ENCODE results near the gene FOXL2. TPM values are rescaled to one million over a fixed set of nuclear protein-coding genes. Genes with fewer than 3 reads are reported as not detected.

Gene FOXL2
- total and polyA plus RNA-seq, 2 of the 13 experiments (the other 11 are each of a cell fraction or from before 2014, with no cell fraction given) = not detected

DNA sequence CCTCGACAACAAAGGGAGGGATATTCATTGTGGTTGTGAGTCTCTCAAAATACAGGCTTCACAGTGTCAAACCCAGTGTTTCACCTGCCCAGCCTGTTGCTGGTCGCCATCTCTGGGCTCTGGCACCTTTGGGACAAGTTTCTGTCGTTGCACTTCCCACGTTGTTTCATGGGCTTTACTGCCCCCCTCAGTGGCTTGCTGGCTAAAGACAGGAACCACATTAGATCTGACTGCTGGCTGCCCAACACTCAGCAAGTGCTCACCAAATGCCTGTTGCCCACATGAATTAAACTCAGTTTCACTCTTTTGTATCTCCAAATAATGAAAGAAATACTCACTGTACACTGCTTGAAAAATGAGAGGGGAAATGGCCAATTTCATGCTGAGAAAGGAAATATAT, 27.6 kb downstream of the FOXL2 start (continued):
- TF ChIP-seq, protein P1, sequence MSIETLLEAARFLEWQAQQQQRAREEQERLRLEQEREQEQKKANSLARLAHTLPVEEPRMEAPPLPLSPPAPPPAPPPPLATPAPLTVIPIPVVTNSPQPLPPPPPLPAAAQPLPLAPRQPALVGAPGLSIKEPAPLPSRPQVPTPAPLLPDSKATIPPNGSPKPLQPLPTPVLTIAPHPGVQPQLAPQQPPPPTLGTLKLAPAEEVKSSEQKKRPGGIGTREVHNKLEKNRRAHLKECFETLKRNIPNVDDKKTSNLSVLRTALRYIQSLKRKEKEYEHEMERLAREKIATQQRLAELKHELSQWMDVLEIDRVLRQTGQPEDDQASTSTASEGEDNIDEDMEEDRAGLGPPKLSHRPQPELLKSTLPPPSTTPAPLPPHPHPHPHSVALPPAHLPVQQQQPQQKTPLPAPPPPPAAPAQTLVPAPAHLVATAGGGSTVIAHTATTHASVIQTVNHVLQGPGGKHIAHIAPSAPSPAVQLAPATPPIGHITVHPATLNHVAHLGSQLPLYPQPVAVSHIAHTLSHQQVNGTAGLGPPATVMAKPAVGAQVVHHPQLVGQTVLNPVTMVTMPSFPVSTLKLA (IDR thresholded peaks at IDR 0.05) = no peak
- TF ChIP-seq ZNF703 (CRISPR knock-in tag; IDR thresholded peaks at IDR 0.05; ENCODE audit: borderline replicate concordance) (no peak), MTA1 (CRISPR knock-in tag; IDR thresholded peaks at IDR 0.05; ENCODE audit: borderline replicate concordance) (no peak)
- TF ChIP-seq, protein P2, sequence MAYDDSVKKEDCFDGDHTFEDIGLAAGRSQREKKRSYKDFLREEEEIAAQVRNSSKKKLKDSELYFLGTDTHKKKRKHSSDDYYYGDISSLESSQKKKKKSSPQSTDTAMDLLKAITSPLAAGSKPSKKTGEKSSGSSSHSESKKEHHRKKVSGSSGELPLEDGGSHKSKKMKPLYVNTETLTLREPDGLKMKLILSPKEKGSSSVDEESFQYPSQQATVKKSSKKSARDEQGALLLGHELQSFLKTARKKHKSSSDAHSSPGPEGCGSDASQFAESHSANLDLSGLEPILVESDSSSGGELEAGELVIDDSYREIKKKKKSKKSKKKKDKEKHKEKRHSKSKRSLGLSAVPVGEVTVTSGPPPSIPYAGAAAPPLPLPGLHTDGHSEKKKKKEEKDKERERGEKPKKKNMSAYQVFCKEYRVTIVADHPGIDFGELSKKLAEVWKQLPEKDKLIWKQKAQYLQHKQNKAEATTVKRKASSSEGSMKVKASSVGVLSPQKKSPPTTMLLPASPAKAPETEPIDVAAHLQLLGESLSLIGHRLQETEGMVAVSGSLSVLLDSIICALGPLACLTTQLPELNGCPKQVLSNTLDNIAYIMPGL (CRISPR knock-in tag; IDR thresholded peaks at IDR 0.05; ENCODE audit: borderline replicate concordance in 1 of 2, low read depth in 1 of 2) = 0 out of 4 replicates have a peak, but pooled peaks of 1 of the 2 experiments have one; percentile 37
- TF ChIP-seq, protein P3, sequence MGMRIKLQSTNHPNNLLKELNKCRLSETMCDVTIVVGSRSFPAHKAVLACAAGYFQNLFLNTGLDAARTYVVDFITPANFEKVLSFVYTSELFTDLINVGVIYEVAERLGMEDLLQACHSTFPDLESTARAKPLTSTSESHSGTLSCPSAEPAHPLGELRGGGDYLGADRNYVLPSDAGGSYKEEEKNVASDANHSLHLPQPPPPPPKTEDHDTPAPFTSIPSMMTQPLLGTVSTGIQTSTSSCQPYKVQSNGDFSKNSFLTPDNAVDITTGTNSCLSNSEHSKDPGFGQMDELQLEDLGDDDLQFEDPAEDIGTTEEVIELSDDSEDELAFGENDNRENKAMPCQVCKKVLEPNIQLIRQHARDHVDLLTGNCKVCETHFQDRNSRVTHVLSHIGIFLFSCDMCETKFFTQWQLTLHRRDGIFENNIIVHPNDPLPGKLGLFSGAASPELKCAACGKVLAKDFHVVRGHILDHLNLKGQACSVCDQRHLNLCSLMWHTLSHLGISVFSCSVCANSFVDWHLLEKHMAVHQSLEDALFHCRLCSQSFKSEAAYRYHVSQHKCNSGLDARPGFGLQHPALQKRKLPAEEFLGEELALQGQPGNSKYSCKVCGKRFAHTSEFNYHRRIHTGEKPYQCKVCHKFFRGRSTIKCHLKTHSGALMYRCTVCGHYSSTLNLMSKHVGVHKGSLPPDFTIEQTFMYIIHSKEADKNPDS (CRISPR knock-in tag; IDR thresholded peaks at IDR 0.05) = no peak

DNA sequence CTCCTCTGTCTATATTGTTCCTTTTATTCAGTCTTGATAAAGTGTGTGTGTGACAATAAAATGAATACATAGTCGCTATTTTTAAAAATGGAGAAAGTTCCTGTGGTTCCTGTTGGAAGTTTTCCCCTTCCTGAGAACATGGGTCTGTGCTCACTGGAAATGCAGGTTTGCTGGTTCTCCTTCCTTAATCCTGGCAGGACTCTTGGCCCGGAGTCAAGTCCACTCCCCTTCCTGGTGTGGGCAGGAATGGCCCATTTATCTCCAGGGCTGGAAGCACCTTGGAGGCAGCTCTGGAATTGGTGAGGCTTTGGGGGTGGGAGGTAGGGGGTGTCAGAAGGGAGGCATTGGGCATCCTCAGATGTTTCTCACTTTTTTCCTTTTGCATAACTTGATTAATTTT, 30.1 kb downstream of the FOXL2 start:
- Histone ChIP-seq H3K4me1 (ENCODE audit: insufficient read depth, low read length) (peaks cover 23% of the 10 kb centered on the region), H4K20me1 (ENCODE audit: insufficient read depth, low read length) (no peaks in the 10 kb centered on the region), H3K4me3 (replicated peaks in 1 of 3; ENCODE audit: insufficient read depth in 1 of 3, low read depth in 2 of 3, low read length in 3 of 3) (0 out of 6 replicates have a peak overlapping the region, but pooled peaks of 1 of the 3 experiments have one; percentile 83)

More for the DNA sequence above, 30.1 kb downstream of the FOXL2 start:
- DNase-seq (ENCODE audit: low spot score) = no peak
- no peak for ATAC-seq
- Histone ChIP-seq H3K27ac (ENCODE audit: extremely low read length, insufficient read depth, low read length) (no peak overlapping the region), H3K4me2 (ENCODE audit: low read depth, low read length) (peak overlapping the region; percentile 67; the same call in 1 of the 2 replicates), H3K9ac (ENCODE audit: insufficient read depth, low read depth, low read length) (no peak overlapping the region), H3K27me3 (ENCODE audit: control insufficient read depth in 1 of 2, insufficient read depth in 2 of 2, low read length in 2 of 2) (no peaks in the 10 kb centered on the region; a peak in 2 of 5 replicates), H3K36me3 (replicated peaks in 1 of 2; ENCODE audit: control insufficient read depth in 1 of 2, insufficient read depth in 2 of 2, low read length in 2 of 2) (no peaks in the 10 kb centered on the region), H3K79me2 (ENCODE audit: insufficient read depth, low read length) (no peaks in the 10 kb centered on the region), H3K9me3 (ENCODE audit: low read length) (no peaks in the 10 kb centered on the region), H2AFZ (ENCODE audit: low read length) (no peak overlapping the region)
- FAIRE-seq = no peak
- BruUV-seq (replicated peaks) = no TSS peak
- in situ Hi-C loops (cut with HindIII; ENCODE audit: extremely low pct_ligation_motif_present, low pct_unique_long_range_greater_than_20kb) (loop anchor here (5.0 kb wide), 4 partner anchors 85 to 435 kb away; partner anchors contain the start of gene PIK3CB), intact Hi-C loops (cut with micrococcal nuclease; ENCODE audit: unreplicated experiment) (no loop called here)
- WGBS (ENCODE audit: low lambda C conversion rate) = 2% methylated on average over 2 of the region's 2 CpGs
- TF ChIP-seq ZEB1 (IDR thresholded peaks at IDR 0.05; ENCODE audit: insufficient replicate concordance, low read depth) (no peak), REXO4 (CRISPR knock-in tag; IDR thresholded peaks at IDR 0.05; ENCODE audit: borderline replicate concordance) (no peak), CC2D1A (CRISPR knock-in tag; IDR thresholded peaks at IDR 0.05) (no peak), EHMT2 (IDR thresholded peaks at IDR 0.05; ENCODE audit: borderline replicate concordance, low read depth, low read length) (no peak)
- TF ChIP-seq, protein P4, sequence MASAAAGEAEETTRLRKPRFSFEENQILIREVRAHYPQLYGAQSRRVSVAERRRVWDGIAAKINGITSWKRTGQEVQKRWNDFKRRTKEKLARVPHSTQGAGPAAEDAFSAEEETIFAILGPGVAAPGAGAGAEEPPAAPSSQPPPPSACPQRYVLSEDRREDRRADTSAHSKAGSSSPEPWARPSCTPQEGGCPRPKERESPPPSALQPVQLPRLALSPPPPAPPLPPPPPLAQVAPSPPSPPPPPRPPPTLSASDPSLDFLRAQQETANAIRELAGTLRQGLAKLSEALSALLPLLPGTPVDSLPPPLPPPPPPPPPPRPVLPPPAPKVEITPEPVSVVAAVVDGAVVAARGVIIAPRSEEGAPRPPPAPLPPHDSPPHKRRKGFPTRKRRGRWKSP (CRISPR knock-in tag; IDR thresholded peaks at IDR 0.05) = no peak
- ChIA-PET POLR2A (interaction anchor here (2.0 to 4.1 kb wide), 3 partner anchors 36 to 323 kb away, joined by 9 to 57 read pairs (median 36); partner anchors contain the start of gene CEP70), CTCF (ENCODE audit: low intra/inter-chr PET ratio, low total read pairs) (interaction anchor here (2.3 to 3.1 kb wide), 3 partner anchors 82 to 322 kb away, joined by 21 to 39 read pairs (median 27); partner anchors contain the start of genes CEP70 and PIK3CB)
